DOHH2 (cell line): ENCODE measurements around the gene SMCO4.

ENCODE experiments used
- EZH2phosphoT487 ChIP-seq: fragments of 200-600 bp; sonication (generic); IDR thresholded peaks from 2 replicates; pipeline ENCODE4 v1.6.1; 2017; ENCODE audit warnings: borderline replicate concordance, mild to moderate bottlenecking, antibody characterized with exemption, low read length, moderate library complexity, mixed read lengths
- TF ChIP-seq, protein P1 (sequence below): fragments of 200-600 bp; sonication (generic); IDR thresholded peaks from one replicate; pipeline ENCODE4 v1.5.1; 2014; ENCODE audit warnings: antibody characterized with exemption, mild to moderate bottlenecking, low read depth, low read length; ENCODE audit not compliant: poor library complexity, severe bottlenecking

GRCh38 chr11:93504110-93505095, 38.8 kb downstream of the SMCO4 start:
- TF ChIP-seq, protein P1, sequence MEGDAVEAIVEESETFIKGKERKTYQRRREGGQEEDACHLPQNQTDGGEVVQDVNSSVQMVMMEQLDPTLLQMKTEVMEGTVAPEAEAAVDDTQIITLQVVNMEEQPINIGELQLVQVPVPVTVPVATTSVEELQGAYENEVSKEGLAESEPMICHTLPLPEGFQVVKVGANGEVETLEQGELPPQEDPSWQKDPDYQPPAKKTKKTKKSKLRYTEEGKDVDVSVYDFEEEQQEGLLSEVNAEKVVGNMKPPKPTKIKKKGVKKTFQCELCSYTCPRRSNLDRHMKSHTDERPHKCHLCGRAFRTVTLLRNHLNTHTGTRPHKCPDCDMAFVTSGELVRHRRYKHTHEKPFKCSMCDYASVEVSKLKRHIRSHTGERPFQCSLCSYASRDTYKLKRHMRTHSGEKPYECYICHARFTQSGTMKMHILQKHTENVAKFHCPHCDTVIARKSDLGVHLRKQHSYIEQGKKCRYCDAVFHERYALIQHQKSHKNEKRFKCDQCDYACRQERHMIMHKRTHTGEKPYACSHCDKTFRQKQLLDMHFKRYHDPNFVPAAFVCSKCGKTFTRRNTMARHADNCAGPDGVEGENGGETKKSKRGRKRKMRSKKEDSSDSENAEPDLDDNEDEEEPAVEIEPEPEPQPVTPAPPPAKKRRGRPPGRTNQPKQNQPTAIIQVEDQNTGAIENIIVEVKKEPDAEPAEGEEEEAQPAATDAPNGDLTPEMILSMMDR = no peak
- TF ChIP-seq EZH2phosphoT487 = no peak
